Fibroblast of skin of right biceps (primary cell): Measurements from ENCODE around the gene DUSP14.
"Not testable (repeated sequence)": the region's sequence is repeated elsewhere in the genome, so short reads cannot be mapped to it uniquely, and the experiment has no call there.

ENCODE experiments used
- DNase-seq: peaks from one replicate; pipeline ENCODE4 v3.0.0-alpha.2; 2013

DUSP14 gene

DNA sequence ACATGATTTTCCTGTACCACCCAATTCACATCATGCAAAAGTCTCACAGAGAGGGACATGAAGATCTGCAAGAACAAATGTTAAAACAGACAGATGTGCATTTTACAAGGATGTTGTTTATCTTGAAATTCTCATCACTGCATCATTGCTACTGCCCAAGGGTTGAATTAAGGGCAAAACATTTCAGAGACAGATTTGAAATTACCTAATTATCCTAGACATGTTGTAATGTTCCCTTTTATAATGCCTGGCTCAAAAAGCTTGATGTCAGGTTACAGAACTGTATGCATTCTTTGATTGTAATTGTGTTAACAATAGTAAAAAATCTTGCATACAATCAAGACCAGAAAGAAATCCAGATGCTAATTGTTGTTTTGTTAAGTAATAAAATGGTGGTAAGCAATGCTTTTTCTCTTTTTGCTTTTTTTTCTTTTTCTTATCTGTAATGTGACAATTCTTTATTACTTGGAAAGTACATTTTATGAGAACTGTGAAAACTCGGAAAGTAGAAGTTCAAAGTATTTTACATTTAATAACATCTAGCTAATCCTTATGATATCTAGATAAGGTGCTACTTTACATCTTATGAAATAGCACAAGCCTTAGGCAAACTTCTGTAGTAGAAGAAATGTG is 3.6 kb upstream of the DUSP14 start:
- DNase-seq = no peak

DNA sequence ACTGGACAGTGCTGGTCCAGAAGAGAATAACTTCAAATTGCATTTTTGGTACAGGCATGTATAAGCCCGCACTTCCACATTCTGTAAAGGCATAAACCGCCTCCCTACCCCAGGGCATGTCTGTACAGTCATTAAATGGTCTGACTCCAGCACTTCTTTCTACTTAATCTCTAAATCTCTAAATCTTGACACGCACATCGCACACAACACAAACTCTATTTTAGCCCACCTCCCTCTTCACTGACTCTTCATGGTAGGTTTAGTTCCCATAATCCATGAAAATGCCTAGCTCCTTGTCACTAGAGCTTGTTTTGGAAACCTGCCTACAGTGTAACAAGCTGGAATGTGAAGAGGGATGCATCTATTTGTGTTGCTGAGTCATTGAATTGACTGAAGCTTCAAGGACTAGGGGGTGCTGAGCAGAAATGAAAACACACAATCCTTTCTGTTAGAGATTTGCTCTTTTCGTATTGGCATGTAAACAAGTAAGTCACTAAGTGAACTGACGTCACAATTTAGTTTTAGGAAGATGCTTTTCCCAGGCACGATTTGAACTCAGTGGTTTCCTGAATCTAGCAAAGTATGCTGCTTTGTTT is 1.6 kb upstream of the DUSP14 start:
- DNase-seq = peak; percentile 99

DNA sequence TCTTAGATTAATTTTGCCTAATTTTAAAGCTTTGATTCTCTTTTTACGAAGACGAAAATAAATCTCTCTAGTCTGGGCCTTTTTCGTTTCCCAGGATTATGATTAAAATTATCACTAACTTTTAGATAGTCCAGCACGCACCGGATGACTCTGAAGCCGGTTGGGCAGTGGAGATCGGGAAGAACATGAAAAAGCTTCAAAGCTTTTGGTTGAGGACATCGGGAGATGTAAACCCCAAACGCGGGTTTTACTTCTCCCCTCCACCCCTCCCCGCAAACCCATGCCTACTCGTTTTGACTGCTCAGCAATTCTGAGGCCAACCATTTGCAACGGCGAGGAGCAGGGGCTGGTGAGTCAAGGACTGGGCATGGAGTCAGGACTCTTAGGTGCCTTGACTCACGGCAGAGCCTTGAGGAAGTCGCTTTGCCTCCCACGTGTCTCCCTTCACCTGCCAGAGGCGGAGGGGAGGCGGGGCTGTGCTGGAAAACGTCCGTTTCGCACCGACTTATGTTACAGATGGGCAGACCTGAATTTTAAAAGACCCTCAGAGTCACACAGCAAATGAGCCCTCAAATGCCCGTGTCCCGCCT is 989 bp upstream of the DUSP14 start:
- peak; percentile 98 for DNase-seq

GRCh38 chr17:37490022-37490587 is 414 bp downstream of the DUSP14 start:
- DNase-seq = peak; percentile 57

DNA sequence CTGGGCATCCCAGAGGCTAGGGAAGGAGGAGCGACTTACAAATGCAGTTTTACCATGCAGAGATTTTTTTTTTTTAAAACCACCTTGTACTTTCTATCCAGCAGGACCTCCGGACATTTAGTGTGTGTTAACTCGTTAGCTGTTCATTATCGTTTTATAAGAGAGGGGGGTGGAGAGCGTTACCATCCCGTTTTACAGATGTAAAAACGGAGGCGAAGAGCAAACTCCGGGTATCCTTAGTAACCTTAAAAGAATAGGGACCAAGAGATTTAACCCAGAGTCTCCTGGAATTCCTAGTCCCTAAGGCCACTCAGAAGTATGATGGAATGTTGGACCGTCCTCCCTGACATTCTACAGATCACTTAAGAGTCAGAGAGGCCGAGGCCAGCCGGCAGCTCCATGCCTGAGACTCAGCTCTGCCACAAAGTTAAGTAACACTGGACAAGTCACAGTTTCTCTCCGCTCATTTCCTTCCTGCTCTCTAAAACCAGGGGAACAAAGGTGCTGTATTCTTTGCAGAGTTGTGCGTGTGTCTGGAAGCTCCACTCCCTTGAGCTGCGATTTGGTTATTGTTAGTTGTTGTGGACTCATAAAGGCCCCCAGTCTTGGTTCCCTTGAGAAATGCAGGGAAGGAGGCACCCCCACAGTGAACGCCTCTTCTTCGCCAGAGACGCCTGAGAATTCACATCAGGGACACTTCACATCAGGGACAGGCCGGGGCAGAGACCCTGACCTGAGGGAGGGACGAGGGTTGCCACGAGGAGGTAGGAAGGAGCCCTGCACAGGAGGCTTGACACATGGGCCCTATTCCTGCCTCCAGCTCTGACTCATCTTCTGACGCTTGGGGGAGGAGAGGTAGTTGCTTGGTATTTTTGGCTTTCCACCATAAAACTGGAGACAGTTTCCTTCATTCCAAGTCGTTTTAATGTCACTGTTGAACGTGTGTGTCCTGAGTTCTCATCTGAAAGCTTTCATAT is 1.2 kb downstream of the DUSP14 start:
- DNase-seq = peak; percentile 95

- DNase-seq = no peak
These were observed 2.5 kb downstream of the DUSP14 start for GRCh38 chr17:37492167-37492566.

DNA sequence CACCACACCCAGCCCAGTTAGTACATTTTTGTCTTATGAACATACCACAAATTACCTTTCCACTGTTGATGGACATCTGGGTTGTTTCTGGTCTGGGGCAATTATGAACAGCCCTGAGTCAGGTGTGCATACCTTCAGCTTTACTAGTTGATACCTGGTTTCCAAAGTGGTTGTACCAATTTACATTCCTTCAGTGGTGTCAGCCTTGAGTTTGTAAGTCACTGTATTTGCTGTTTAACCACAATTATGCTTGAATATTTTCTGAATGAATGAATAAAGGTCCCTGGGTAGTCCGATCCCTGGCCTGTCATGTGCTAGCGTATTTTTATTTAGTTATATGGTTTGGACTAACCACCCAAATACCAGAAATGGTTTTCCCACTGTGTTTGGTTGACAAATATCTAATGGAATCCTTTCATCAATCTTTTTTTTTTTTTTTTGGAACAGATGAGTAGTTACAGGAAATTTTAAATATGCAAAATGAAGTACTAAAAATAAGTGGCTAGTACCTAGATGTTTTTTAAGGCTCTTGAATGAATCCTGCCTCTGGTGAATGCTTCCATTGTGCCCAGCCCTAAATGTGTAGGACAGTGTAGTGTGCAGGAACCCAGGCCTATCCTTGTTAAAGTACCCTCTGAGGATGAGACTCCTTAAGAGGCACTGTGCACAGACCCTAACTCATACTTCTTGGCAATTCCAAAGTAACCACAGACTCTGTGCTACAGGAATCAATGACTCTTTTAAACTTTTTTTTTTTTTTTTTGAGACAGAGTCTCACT is 3.7 kb downstream of the DUSP14 start:
- peak; percentile 98 for DNase-seq

GRCh38 chr17:37494401-37494831 is 4.7 kb downstream of the DUSP14 start:
- DNase-seq = peak; percentile 20

DNA sequence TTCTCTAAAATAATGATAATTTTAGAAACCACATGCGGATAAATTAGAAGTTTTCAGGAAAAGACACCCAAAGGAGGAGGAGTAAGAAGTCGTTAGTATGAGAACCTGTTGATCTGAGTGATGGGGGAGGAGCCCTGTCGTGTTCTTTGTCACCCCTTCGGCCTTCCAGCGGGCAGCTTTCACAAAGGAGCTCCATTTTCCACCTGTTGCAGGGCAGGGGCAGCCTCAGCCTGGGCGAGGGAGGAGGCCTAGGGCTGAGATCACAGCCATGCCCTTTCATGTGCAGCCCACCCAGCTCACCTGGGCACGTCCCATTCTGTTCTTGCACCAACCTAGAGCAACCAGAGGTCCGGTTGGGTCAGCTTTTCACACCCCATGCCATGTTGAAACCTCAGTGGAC is 5.3 kb downstream of the DUSP14 start:
- no peak for DNase-seq

GRCh38 chr17:37500378-37500777 is 10.7 kb downstream of the DUSP14 start:
- DNase-seq = no peak

- DNase-seq = no peak
These were observed 12.6 kb downstream of the DUSP14 start for GRCh38 chr17:37502009-37502936.

GRCh38 chr17:37503148-37503547 is 13.5 kb downstream of the DUSP14 start:
- DNase-seq = no peak

DNA sequence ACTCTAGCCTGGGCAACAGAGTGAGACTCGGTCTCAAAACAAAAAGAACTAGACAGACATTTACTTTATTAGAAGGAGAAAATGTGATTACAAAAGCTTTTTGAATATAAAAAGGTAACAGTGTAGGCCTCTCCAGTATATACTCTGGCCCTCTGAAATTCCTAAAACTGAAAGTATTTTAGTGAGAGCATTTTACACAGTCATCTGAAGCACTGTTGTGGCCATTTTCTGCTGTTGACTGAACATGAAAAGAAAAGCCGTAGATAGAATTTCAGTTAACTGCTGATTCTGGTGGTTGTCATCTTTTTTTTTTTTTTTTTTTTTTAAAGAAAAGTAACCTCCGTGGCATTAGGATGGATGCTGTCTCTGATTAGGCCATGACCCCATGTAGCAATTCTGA is 15.6 kb downstream of the DUSP14 start:
- DNase-seq = no peak

DNA sequence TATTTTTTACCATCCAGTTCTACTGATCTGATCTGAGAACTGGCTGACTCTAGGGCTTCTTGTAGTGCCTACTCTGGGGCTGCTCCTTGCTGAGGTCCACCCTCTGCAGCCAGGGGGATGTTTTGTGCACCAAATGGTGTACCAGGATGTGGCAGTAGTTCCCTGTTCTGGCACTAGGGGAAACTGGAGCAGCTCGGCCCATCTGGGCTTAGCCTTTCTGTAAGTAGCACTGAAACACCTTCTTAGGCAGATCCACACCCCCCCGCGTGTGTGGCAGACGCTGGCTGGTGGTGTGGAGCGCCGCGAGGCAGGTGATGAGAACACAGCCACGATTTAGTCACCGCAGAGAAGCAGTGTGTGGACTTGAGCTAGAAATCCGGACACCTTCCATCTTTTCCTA is 17.0 kb downstream of the DUSP14 start:
- peak; percentile 42 for DNase-seq

DNA sequence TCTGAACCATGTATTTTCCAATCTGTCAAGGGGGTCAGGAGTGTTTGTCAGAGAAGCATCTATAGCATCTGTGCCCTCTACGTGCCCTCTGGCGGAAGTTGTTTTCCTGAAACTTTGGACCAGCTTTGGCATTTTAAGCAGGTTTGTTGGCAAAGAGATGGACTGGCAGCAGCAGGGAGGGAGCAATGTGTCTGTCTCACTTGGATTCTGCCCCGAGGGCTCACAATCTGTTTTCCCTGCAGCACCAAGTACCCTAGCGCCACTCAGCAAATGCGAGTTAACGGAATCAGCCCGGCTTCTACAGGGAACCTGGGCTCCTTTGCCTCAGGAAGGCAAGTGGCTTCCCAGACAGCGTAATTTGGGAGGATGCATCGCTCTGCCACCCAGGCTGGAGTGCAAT is 17.4 kb downstream of the DUSP14 start:
- DNase-seq = no peak

DNA sequence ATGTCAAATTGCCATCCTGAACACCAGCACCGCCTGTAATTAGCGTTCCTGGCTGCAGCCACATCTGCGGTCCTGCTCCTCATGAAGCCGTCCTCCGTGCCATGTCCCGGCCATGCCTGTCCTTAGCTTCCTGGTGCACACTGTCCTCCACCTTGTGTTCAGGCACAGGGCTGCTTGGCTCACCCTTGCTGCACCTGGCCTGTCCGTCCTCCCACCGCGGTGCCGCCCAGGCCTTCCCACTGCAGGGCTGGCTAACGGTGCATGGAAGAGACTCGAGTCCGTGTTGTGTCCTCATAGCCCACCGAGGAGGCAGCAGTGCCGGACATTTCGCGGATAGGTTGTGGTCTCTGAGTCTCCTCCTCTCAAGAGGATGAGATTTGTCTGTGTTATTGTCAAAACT is 20.4 kb downstream of the DUSP14 start:
- DNase-seq = no peak

DNA sequence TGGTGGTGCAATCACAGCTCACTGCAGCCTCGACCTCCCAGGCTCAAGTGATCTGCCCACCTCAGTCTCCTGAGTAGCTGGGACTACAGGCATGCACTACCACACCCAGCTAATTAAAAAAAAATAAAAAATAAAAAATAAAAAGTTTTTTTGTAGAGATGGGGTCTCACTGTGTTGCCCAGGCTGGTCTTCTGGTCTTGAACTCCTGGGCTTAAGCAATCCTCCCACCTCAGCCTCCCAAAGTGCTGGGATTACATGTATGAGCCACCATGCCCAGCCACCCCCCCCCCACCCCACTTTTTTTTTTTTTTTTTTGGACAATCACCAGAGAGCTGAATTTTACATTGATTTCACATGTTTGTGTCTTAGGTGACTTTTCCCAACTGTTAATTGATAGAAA is 22.0 kb downstream of the DUSP14 start:
- not testable (repeated sequence) for DNase-seq

DNA sequence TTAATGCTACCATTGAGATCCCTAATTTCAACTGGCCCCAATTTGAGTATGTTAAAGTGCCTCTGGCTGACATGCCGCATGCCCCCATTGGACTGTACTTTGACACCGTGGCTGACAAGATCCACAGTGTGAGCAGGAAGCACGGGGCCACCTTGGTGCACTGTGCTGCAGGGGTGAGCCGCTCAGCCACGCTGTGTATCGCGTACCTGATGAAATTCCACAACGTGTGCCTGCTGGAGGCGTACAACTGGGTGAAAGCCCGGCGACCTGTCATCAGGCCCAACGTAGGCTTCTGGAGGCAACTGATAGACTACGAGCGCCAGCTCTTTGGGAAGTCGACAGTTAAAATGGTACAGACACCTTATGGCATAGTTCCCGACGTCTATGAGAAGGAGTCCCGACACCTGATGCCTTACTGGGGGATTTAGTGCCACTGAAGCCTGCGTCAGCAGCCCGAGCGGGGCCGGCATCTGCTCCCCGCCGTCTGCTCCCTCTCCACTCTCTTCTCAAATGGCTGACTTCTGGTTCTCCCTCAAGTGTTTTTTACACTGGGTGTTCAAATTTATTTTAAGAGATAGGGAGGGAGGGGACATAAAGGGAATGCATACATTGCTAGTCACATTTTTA is 22.9 kb downstream of the DUSP14 start:
- no peak for DNase-seq

- DNase-seq = no peak
These were observed 24.0 kb downstream of the DUSP14 start for GRCh38 chr17:37513711-37514110.

- DNase-seq = peak; percentile 75
These were observed 26.5 kb downstream of the DUSP14 start for GRCh38 chr17:37516127-37516571.
